HepG2 (cell line): ENCODE measurements around the gene PIP5KL1. TPM values are rescaled to one million over a fixed set of nuclear protein-coding genes. Genes with fewer than 3 reads are reported as not detected.
A peak's percentile ranks its signal among the peaks of the same experiment; 100 is the strongest.

Experiments used
- CEBPG ChIP-seq: IDR thresholded peaks from 2 replicates; pipeline ENCODE4 v1.6.1; 2016
- DBP ChIP-seq: sonication (generic); formaldehyde crosslinking; IDR thresholded peaks from 2 replicates; pipeline ENCODE4 v1.4.0; 2020; ENCODE audit warnings: missing genetic modification reagents; ENCODE audit errors: not compliant biosample characterization
- DR1 ChIP-seq: sonication (generic); formaldehyde crosslinking; IDR thresholded peaks from 2 replicates; pipeline ENCODE4 v1.8.0; 2021; ENCODE audit warnings: mild to moderate bottlenecking, missing genetic modification reagents, inconsistent platforms
- EZH2 ChIP-seq: conservative IDR thresholded peaks from 2 replicates; pipeline ENCODE4 v1.6.1; 2012; ENCODE audit warnings: mild to moderate bottlenecking, low read depth, low read length, moderate library complexity
- GTF2F1 ChIP-seq: fragments of 150-350 bp; IDR thresholded peaks from 2 replicates; pipeline ENCODE4 v1.6.1; 2014; ENCODE audit warnings: low read length
- IRF2 ChIP-seq: IDR thresholded peaks from 2 replicates; pipeline ENCODE4 v1.6.1; 2018; ENCODE audit warnings: missing genetic modification reagents, missing compliant biosample characterization
- KAT7 ChIP-seq: IDR thresholded peaks from 2 replicates; pipeline ENCODE4 v1.6.1; 2018; ENCODE audit warnings: borderline replicate concordance, missing compliant biosample characterization
- LCORL ChIP-seq, 2 experiments: fragments of 450-650 bp in 1 of 2; sonication (generic) in 1 of 2; formaldehyde crosslinking in 1 of 2; IDR thresholded peaks; 2 replicates each; pipeline versions ENCODE4 v1.5.0 to v1.6.1; 2017 to 2020; ENCODE audit warnings: antibody characterized with exemption in 1 of 2, missing genetic modification reagents in 1 of 2
- MEIS2 ChIP-seq: sonication (generic); formaldehyde crosslinking; IDR thresholded peaks from 2 replicates; pipeline ENCODE4 v1.9.0; 2021; ENCODE audit warnings: mild to moderate bottlenecking, missing genetic modification reagents
- MTA3 ChIP-seq: sonication (generic); formaldehyde crosslinking; IDR thresholded peaks from 2 replicates; pipeline ENCODE4 v1.4.0; 2020; ENCODE audit warnings: missing genetic modification reagents
- POGK ChIP-seq: sonication (generic); formaldehyde crosslinking; conservative IDR thresholded peaks from 2 replicates; pipeline ENCODE4 v1.8.0; 2022; ENCODE audit warnings: mild to moderate bottlenecking, moderate library complexity, missing genetic modification reagents
- RXRA ChIP-seq: sonication (generic); formaldehyde crosslinking; IDR thresholded peaks from 2 replicates; pipeline ENCODE4 v1.5.1; 2020; ENCODE audit warnings: missing genetic modification reagents
- SALL1 ChIP-seq: sonication (generic); formaldehyde crosslinking; IDR thresholded peaks from 2 replicates; pipeline ENCODE4 v1.8.0; 2022; ENCODE audit warnings: mild to moderate bottlenecking, missing genetic modification reagents
- SMAD9 ChIP-seq: sonication (generic); formaldehyde crosslinking; IDR thresholded peaks from 2 replicates; pipeline ENCODE4 v1.5.1; 2020; ENCODE audit warnings: mild to moderate bottlenecking, missing genetic modification reagents
- SP140L ChIP-seq: sonication (generic); formaldehyde crosslinking; IDR thresholded peaks from 2 replicates; pipeline ENCODE4 v1.4.0; 2020; ENCODE audit warnings: missing genetic modification reagents, borderline replicate concordance
- SRY ChIP-seq: sonication (generic); formaldehyde crosslinking; IDR thresholded peaks from 2 replicates; pipeline ENCODE4 v1.8.0; 2022; ENCODE audit warnings: mild to moderate bottlenecking, missing genetic modification reagents
- TEAD3 ChIP-seq: optimal IDR thresholded peaks from 2 replicates; pipeline ENCODE3; 2016; ENCODE audit warnings: borderline replicate concordance
- TMF1 ChIP-seq: sonication (generic); formaldehyde crosslinking; IDR thresholded peaks from 2 replicates; pipeline ENCODE4 v1.8.1; 2022; ENCODE audit warnings: low read depth, missing genetic modification reagents
- ZBTB3 ChIP-seq: sonication (generic); formaldehyde crosslinking; IDR thresholded peaks from 2 replicates; pipeline ENCODE4 v1.4.0; 2020; ENCODE audit warnings: low read depth, mild to moderate bottlenecking, moderate library complexity, missing genetic modification reagents, borderline replicate concordance
- ZMYM2 ChIP-seq: sonication (generic); formaldehyde crosslinking; IDR thresholded peaks from 2 replicates; pipeline ENCODE4 v1.8.0; 2022; ENCODE audit warnings: mild to moderate bottlenecking, missing genetic modification reagents
- ZMYM3 ChIP-seq: sonication (generic); formaldehyde crosslinking; IDR thresholded peaks from 2 replicates; pipeline ENCODE4 v1.5.1; 2020; ENCODE audit warnings: mild to moderate bottlenecking, missing genetic modification reagents
- ZNF441 ChIP-seq: sonication (generic); formaldehyde crosslinking; IDR thresholded peaks from 2 replicates; pipeline ENCODE4 v1.7.0; 2021; ENCODE audit warnings: missing genetic modification reagents, borderline replicate concordance
- ZNF564 ChIP-seq: sonication (generic); formaldehyde crosslinking; IDR thresholded peaks from 2 replicates; pipeline ENCODE4 v1.8.1; 2023; ENCODE audit warnings: mild to moderate bottlenecking, missing genetic modification reagents
- ZNF782 ChIP-seq: sonication (generic); formaldehyde crosslinking; IDR thresholded peaks from 2 replicates; pipeline ENCODE4 v1.4.0; 2020; ENCODE audit warnings: missing genetic modification reagents, mild to moderate bottlenecking, borderline replicate concordance
- ZSCAN25 ChIP-seq: sonication (generic); formaldehyde crosslinking; IDR thresholded peaks from 2 replicates; pipeline ENCODE4 v1.8.0; 2022; ENCODE audit warnings: mild to moderate bottlenecking, missing genetic modification reagents
- ZSCAN9 ChIP-seq: IDR thresholded peaks from 2 replicates; pipeline ENCODE4 v1.6.1; 2016; ENCODE audit warnings: borderline replicate concordance
- polyA plus RNA-seq, 8 experiments: library from polyadenylated mRNA; depleted of rRNA in 3 of 8; stranded (reverse) in 7 of 8; unstranded in 1 of 8; fragments of >200 nt; fragmentation: Illumina TruSeq in 4 of 8; extraction: Trizol in 4 of 8; gene quantifications; 2 replicates each; pipeline versions ENCODE4 v1.2.1 to v1.2.3, GENCODE V29; 2011 to 2016; ENCODE audit warnings: low read depth in 4 of 8, missing spikeins in 1 of 8, mixed read lengths in 1 of 8; ENCODE audit not compliant: insufficient read depth in 1 of 8
- total RNA-seq, 5 experiments: library from RNA; depleted of rRNA; stranded (reverse); fragments of >200 nt; fragmentation: Illumina TruSeq; extraction: Trizol; gene quantifications; 2 replicates each; pipeline ENCODE4 v1.2.3, GENCODE V29; 2016; ENCODE audit warnings: low read depth in 1 of 5
- TF ChIP-seq, protein P1 (sequence below): sonication (generic); formaldehyde crosslinking; IDR thresholded peaks from 2 replicates; pipeline ENCODE4 v1.9.0; 2021; ENCODE audit warnings: missing genetic modification reagents, mild to moderate bottlenecking, borderline replicate concordance

Gene PIP5KL1
- total and polyA plus RNA-seq, 2 of the 13 experiments (the other 11 are each of a cell fraction or from before 2014, with no cell fraction given) = 0.20 to 0.49 TPM

GRCh38 chr9:127979333-127980059, 48.9 kb upstream of the PIP5KL1 start (continued):
- no peak for TF ChIP-seq DBP (CRISPR knock-in tag)
- TF ChIP-seq, protein P1, sequence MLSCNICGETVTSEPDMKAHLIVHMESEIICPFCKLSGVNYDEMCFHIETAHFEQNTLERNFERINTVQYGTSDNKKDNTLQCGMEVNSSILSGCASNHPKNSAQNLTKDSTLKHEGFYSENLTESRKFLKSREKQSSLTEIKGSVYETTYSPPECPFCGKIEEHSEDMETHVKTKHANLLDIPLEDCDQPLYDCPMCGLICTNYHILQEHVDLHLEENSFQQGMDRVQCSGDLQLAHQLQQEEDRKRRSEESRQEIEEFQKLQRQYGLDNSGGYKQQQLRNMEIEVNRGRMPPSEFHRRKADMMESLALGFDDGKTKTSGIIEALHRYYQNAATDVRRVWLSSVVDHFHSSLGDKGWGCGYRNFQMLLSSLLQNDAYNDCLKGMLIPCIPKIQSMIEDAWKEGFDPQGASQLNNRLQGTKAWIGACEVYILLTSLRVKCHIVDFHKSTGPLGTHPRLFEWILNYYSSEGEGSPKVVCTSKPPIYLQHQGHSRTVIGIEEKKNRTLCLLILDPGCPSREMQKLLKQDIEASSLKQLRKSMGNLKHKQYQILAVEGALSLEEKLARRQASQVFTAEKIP = no peak
- TF ChIP-seq GTF2F1 = peak; percentile 37; the same call in 1 of the 2 replicates
- peak; percentile 43; the same call in 1 of the 2 replicates for TF ChIP-seq MEIS2 (CRISPR knock-in tag)
- TF ChIP-seq POGK (CRISPR knock-in tag) = 0 out of 2 replicates have a peak, but pooled peaks have one; percentile 36
- 0 out of 2 replicates have a peak, but pooled peaks have one; percentile 37 for TF ChIP-seq ZMYM2 (CRISPR knock-in tag)
- peak; percentile 96 for TF ChIP-seq LCORL (IDR thresholded peaks at IDR 0.05)
- TF ChIP-seq LCORL (CRISPR knock-in tag; IDR thresholded peaks at IDR 0.05) = peak; percentile 45; the same call in 1 of the 2 replicates
- TF ChIP-seq RXRA (CRISPR knock-in tag) = 0 out of 2 replicates have a peak, but pooled peaks have one; percentile 15
- peak; percentile 52; the same call in 1 of the 2 replicates for TF ChIP-seq CEBPG (CRISPR knock-in tag)
- TF ChIP-seq ZSCAN9 (CRISPR knock-in tag) = no peak
- TF ChIP-seq ZNF782 (CRISPR knock-in tag) = 0 out of 2 replicates have a peak, but pooled peaks have one; percentile 55
- no peak for TF ChIP-seq SMAD9
- TF ChIP-seq ZNF564 = 0 out of 2 replicates have a peak, but pooled peaks have one; percentile 12
- no peak for TF ChIP-seq DR1 (CRISPR knock-in tag)
- TF ChIP-seq TMF1 (CRISPR knock-in tag) = no peak
- no peak for TF ChIP-seq SP140L (CRISPR knock-in tag)
- TF ChIP-seq SRY = no peak
- TF ChIP-seq EZH2 = no peak
- TF ChIP-seq ZNF441 (CRISPR knock-in tag) = no peak
- TF ChIP-seq KAT7 (CRISPR knock-in tag) = no peak
- no peak for TF ChIP-seq ZBTB3
- peak; percentile 43; the same call in 1 of the 2 replicates for TF ChIP-seq ZMYM3 (CRISPR knock-in tag)
- peak; percentile 3; the same call in 1 of the 2 replicates for TF ChIP-seq SALL1 (CRISPR knock-in tag)
- peak; percentile 43 for TF ChIP-seq TEAD3 (CRISPR knock-in tag)
- TF ChIP-seq ZSCAN25 (CRISPR knock-in tag) = peak; percentile 37; the same call in 1 of the 2 replicates
- TF ChIP-seq MTA3 (CRISPR knock-in tag) = no peak
- TF ChIP-seq IRF2 = no peak
